HEK293 (cell line): ENCODE results near the gene ISX.

Experiments
- CTCF ChIA-PET: fragments of 350-600 bp; formaldehyde crosslinking; extraction: SDS; loops from one replicate; lab custom pipeline; 2021; ENCODE audit warnings: antibody characterized with exemption; lab: Yijun Ruan, JAX
- POLR2A ChIA-PET: fragments of 300-600 bp; formaldehyde crosslinking; extraction: SDS; loops from one replicate; lab custom pipeline; 2020; ENCODE audit warnings: antibody characterized with exemption, inconsistent platforms; lab: Yijun Ruan, JAX
- H3K27ac ChIP-seq: fragments of 200-500 bp; sonication (Bioruptor generic); 2 replicates; pipeline ENCODE4 v1.5.1; 2014; ENCODE audit warnings: low read depth, low read length, control low read depth, inconsistent platforms; ENCODE audit errors: extremely low read depth
- H3K36me3 ChIP-seq, 2 experiments: fragments of 200-500 bp in 1 of 2; sonication (Bioruptor generic) in 1 of 2; 1 replicate in 1 of 2; 2 replicates in 1 of 2; pipeline ENCODE4 v1.5.1; 2014 to 2017; ENCODE audit warnings: inconsistent platforms in 2 of 2, low read length in 2 of 2; ENCODE audit not compliant: control insufficient read depth in 2 of 2, insufficient read depth in 1 of 2
- H3K4me1 ChIP-seq: fragments of 200-500 bp; sonication (Bioruptor generic); 2 replicates; pipeline ENCODE4 v1.5.1; 2014; ENCODE audit warnings: mild to moderate bottlenecking, low read length, inconsistent platforms; ENCODE audit not compliant: control insufficient read depth, insufficient read depth
- H3K4me3 ChIP-seq: 2 replicates; pipeline ENCODE4 v1.5.1; 2011; ENCODE audit warnings: low read depth, mild to moderate bottlenecking, control low read depth, low read length, moderate library complexity
- H3K9me3 ChIP-seq: fragments of 200-500 bp; sonication (Bioruptor generic); 2 replicates; pipeline ENCODE4 v1.5.1; 2014; ENCODE audit warnings: low read depth, low read length, inconsistent platforms; ENCODE audit not compliant: control insufficient read depth, insufficient read depth
- BCL6B ChIP-seq: fragments of 450-650 bp; formaldehyde crosslinking; IDR thresholded peaks from 2 replicates; pipeline ENCODE4 v1.5.1; 2017; ENCODE audit warnings: missing biosample characterization, missing genetic modification characterization
- MEIS1 ChIP-seq: sonication (generic); formaldehyde crosslinking; IDR thresholded peaks from 2 replicates; pipeline ENCODE4 v1.8.1; 2022; ENCODE audit warnings: missing genetic modification reagents, mild to moderate bottlenecking, borderline replicate concordance
- PRDM6 ChIP-seq: fragments of 450-650 bp; formaldehyde crosslinking; IDR thresholded peaks from 2 replicates; pipeline ENCODE4 v1.5.1; 2017; ENCODE audit warnings: missing biosample characterization, missing genetic modification characterization
- TRIM28 ChIP-seq: IDR thresholded peaks from 2 replicates; pipeline ENCODE4 v1.6.1; 2011; ENCODE audit warnings: low read length, control low read depth, borderline replicate concordance
- ZBTB11 ChIP-seq: fragments of 450-650 bp; formaldehyde crosslinking; conservative IDR thresholded peaks from 2 replicates; pipeline ENCODE4 v1.5.1; 2016; ENCODE audit warnings: low read depth, missing biosample characterization, missing genetic modification characterization
- ZBTB49 ChIP-seq: fragments of 450-650 bp; formaldehyde crosslinking; IDR thresholded peaks from 2 replicates; pipeline ENCODE4 v1.5.1; 2016; ENCODE audit warnings: missing biosample characterization, missing genetic modification characterization, low read depth
- ZFHX2 ChIP-seq: fragments of 450-650 bp; formaldehyde crosslinking; conservative IDR thresholded peaks from 2 replicates; pipeline ENCODE4 v1.5.1; 2016; ENCODE audit warnings: missing biosample characterization, missing genetic modification characterization
- ZNF214 ChIP-seq: fragments of 450-650 bp; formaldehyde crosslinking; IDR thresholded peaks from 2 replicates; pipeline ENCODE4 v1.5.1; 2017; ENCODE audit warnings: missing biosample characterization, mild to moderate bottlenecking, missing genetic modification characterization, borderline replicate concordance
- ZNF239 ChIP-seq: fragments of 450-650 bp; formaldehyde crosslinking; IDR thresholded peaks from 2 replicates; pipeline ENCODE4 v1.5.1; 2016; ENCODE audit warnings: missing biosample characterization, missing genetic modification characterization
- ZNF292 ChIP-seq: fragments of 450-650 bp; formaldehyde crosslinking; IDR thresholded peaks from 2 replicates; pipeline ENCODE4 v1.5.1; 2016; ENCODE audit warnings: low read depth, missing biosample characterization, missing genetic modification characterization, borderline replicate concordance
- ZNF423 ChIP-seq: fragments of 450-650 bp; formaldehyde crosslinking; IDR thresholded peaks from 2 replicates; pipeline ENCODE4 v1.5.1; 2016; ENCODE audit warnings: missing biosample characterization, missing genetic modification characterization
- ZNF76 ChIP-seq: fragments of 450-650 bp; formaldehyde crosslinking; IDR thresholded peaks from 2 replicates; pipeline ENCODE4; 2016; ENCODE audit warnings: low read depth, missing biosample characterization, missing genetic modification characterization, borderline replicate concordance
- ZSCAN4 ChIP-seq: fragments of 450-650 bp; formaldehyde crosslinking; IDR thresholded peaks from 2 replicates; pipeline ENCODE4 v1.5.1; 2017; ENCODE audit warnings: missing biosample characterization, missing genetic modification characterization
- ZSCAN5A ChIP-seq: fragments of 450-650 bp; formaldehyde crosslinking; IDR thresholded peaks from 2 replicates; pipeline ENCODE4 v1.5.1; 2016; ENCODE audit warnings: missing biosample characterization, missing genetic modification characterization

The ISX gene

GRCh38 chr22:35065796-35066218 is at the start of gene ISX:
TSS of gene ISX (plus strand) at chr22:35066158. CDS start at chr22:35067088, 930 bp downstream.
- Histone ChIP-seq H3K4me3 (no peak within 1 kb of the TSS), H3K27ac (no peak within 1 kb of the TSS), H3K9me3 (no peaks in the 10 kb centered on the region), H3K4me1 (no peaks in the 10 kb centered on the region), H3K36me3 (no peaks in the 10 kb centered on the region)
- ChIA-PET CTCF (no interaction called here), POLR2A (no interaction called here)
- TF ChIP-seq TRIM28, result peak; percentile 48; the same call in 1 of the 2 replicates
- TF ChIP-seq ZNF214 (tag by site-specific recombination), result no peak

- Histone ChIP-seq H3K36me3 (no peaks in the 10 kb centered on the region), H3K27ac (no peak overlapping the region), H3K4me1 (no peaks in the 10 kb centered on the region), H3K9me3 (no peaks in the 10 kb centered on the region), H3K4me3 (no peak overlapping the region)
- TF ChIP-seq ZFHX2 (tag by site-specific recombination), result no peak
- no peak for TF ChIP-seq ZBTB49 (tag by site-specific recombination)
- TF ChIP-seq ZSCAN4 (tag by site-specific recombination), result no peak
- TF ChIP-seq PRDM6 (tag by site-specific recombination), result no peak
- TF ChIP-seq BCL6B (tag by site-specific recombination), result no peak
- no peak for TF ChIP-seq ZNF239 (tag by site-specific recombination)
- no peak for TF ChIP-seq ZNF423 (tag by site-specific recombination)
- ChIA-PET POLR2A (no interaction called here), CTCF (interaction anchor here (0.6 kb wide), 2 partner anchors 615 to 911 kb away, joined by 3 read pairs; no protein-coding TSS in a partner anchor)
Observed at GRCh38 chr22:35016909-35017308, 49.0 kb upstream of the ISX start.

GRCh38 chr22:35018995-35019394 is 47.0 kb upstream of the ISX start:
- POLR2A ChIA-PET, result interaction anchor here (0.5 kb wide), 1 partner anchor 111 kb away, joined by 4 read pairs; no protein-coding TSS in a partner anchor
- H3K4me3 ChIP-seq, result no peak overlapping the region
- no peaks in the 10 kb centered on the region for H3K9me3 ChIP-seq
- no peaks in the 10 kb centered on the region for H3K36me3 ChIP-seq
- TF ChIP-seq ZNF292 (tag by site-specific recombination) (no peak), ZBTB11 (tag by site-specific recombination) (peak; percentile 63), ZNF76 (tag by site-specific recombination) (no peak), ZSCAN5A (no peak), MEIS1 (CRISPR knock-in tag) (no peak)
- TF ChIP-seq, all 188 proteins: peak for 1
- CTCF ChIA-PET, result interaction anchor here (1.4 kb wide), 1 partner anchor 26 kb away, joined by 3 read pairs; no protein-coding TSS in a partner anchor
- Histone ChIP-seq H3K27ac (no peak overlapping the region), H3K4me1 (no peaks in the 10 kb centered on the region)
